SIG-M5 treated with dmso at 0.1 percent for 504 hours (cell line): ENCODE results near the gene TGFBR1.
A peak's percentile ranks its signal among the peaks of the same experiment; 100 is the strongest.

ENCODE experiments used
- DNase-seq: peaks from one replicate; lab custom pipeline; 2025; ENCODE audit not compliant: unreplicated experiment; lab: John Stamatoyannopoulos, UW

Gene TGFBR1

DNA sequence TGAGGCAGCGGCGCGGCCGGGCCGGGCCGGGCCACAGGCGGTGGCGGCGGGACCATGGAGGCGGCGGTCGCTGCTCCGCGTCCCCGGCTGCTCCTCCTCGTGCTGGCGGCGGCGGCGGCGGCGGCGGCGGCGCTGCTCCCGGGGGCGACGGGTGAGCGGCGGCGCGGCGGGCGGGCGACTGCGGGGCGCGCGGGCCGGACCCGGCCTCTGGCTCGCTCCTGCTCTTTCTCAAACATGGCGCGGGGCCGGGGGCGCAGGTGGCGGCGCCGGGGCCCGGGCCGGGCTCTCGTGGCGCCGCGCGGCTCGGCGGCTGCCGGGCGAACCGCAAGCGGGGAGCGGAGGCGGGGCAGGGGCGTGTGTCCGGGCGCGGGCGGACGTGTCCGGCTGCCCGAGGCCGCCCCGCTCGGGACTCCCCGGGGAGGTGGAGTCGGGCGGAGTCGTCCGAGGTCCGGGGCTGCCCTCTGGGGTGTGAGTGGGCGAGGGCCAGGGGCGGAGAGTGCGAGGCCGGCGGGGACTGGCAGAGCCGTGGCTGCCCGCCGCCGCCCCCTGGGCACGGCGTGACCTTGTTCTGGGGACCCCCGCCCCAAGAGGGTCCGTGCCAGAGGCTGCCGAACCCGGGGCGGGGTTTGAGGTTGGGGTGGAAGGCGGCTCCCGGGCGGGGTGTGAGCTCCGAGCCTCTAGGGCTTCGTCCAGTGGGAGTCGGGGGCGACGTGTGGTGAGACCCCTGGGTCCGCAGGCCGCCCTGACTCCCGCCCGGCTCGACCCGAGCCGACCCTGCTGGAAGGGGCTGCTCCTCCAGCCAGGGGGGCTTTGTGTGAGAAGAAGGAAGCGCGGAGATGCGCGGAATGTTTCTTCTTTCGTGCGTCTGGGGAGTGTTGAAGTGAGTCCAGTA is 485 bp downstream of the TGFBR1 start:
- DNase-seq, result peak; percentile 34

GRCh38 chr9:99106044-99106375 is 1.1 kb downstream of the TGFBR1 start:
- DNase-seq, result no peak

- DNase-seq, result no peak
Measured at GRCh38 chr9:99107421-99107820, 2.5 kb downstream of the TGFBR1 start.

- peak; percentile 64 for DNase-seq
Measured at GRCh38 chr9:99108131-99108530, 3.2 kb downstream of the TGFBR1 start.

- DNase-seq, result peak; percentile 94
Measured at GRCh38 chr9:99109522-99109921, 4.6 kb downstream of the TGFBR1 start.

DNA sequence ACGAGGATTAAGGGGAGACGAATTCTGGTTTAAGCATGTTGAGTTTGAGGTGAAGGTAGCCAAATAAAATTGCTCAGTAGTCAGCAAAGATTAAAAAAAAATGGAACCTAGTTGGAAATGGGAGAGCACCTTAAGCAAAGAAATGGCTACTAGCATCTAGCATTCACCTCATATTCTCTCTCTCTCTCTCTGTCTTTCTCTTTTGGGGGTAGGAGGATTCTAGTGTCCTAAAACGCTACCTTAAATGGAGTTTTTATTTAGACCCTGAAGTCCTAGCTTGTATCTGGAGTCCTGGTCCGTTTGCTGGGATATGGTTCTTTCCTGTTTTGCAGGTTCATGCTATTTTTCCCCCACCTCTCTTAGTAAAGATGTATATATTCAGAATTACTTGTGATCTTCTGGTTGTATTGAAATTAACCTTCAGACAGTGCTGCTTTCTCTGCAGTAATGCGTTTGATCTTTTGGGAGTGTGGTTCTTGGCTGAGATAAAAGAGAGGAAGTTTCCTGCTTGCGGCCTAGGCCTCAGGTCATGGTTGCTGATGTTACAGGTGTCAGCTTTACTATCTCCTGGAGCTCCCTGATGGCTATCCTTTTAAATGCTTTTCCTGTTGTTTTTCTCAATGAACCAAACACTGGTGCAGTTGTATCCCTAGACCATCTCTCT is 8.0 kb downstream of the TGFBR1 start:
- no peak for DNase-seq

GRCh38 chr9:99113414-99114048 is 8.6 kb downstream of the TGFBR1 start:
- no peak for DNase-seq

DNA sequence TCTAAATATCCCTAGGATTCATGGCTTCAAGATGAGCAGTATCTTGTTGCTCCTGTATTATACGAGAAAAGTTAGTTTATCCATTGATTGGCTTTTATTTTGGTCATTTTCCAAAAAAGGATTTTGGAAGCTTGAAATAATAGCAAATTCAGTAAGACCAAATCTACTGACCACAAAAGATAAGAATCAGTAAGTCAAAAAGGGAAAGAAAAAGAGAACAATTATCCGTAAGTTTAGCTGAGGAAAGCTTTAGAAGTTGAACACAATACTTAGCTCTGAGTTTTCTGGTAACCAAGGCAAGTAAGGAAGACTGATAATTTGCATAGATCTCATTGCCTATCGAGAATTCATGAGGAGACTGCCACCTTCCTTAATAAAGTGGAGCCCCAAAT is 9.1 kb downstream of the TGFBR1 start:
- DNase-seq, result no peak

DNA sequence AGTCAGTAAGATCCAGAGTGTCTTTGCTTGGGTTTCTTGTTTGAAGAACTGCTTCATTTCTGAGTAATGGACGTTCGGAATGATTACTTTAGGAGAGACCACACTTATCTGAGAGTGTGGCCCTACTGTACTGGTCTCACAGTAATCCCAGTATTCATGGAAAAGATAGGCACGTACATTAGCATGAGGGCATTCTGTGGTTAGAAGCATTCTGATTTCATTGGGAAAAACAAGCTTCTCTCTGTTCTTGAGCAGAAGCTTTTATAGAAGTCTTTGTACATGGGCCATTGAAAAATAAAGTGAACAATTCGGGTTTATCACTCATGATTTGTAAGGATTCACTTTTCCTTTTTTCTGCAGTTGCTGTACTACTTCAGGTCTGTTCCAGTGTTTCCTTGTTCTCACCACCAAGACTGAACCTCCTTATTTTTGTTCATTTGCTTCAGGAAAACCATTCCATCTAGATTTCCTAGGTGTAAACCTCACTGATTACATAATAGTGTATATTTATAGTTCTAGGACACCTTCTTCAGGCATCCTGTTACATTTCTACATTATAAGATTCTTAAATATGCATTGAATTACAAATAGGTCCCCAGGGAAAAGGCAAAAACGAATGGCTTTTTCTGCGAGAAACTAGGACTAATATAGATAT is 10.1 kb downstream of the TGFBR1 start:
- DNase-seq, result no peak

DNA sequence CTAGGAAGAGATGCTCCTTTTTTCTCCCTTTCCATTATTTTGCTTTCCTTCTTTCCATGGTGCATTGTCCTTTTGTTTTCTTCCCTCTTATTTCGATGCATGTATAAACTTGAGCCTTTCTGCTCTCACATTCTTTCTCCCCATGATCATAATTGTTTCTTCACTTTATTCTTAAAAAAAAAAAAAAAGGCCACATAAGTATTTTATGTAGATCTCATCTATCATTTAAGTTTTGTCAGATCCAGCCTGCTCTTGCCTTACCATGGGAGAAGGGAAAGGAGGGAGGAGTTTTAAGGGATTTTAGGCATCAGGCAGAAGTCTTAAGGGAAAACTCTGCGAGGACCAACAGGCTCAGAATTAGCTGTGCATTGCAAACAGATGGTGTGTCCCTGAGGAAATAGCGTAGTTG is 11.1 kb downstream of the TGFBR1 start:
- DNase-seq, result no peak

GRCh38 chr9:99118782-99119466 is 14.0 kb downstream of the TGFBR1 start:
- DNase-seq, result peak; percentile 75

- DNase-seq, result no peak
Measured at GRCh38 chr9:99119976-99120655, 15.2 kb downstream of the TGFBR1 start.

DNA sequence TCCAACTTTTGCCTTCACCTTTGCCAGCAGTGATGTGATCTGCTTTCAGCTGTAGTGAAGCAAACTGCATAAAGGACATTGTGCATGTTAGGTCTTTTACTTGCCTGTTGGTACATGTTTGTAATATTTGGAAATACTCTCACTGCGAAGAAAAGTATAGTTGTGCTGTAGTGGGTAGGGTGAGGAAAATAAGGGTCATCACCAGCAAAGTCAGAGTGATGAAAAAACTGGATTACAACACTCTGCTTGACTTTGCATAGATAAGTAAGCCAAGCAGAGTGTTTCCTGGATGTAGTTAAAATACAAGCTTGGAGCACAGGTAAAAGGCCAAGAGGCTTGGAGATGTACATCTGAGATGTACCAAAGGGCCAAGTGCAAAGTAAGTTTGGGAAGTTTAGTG is 16.7 kb downstream of the TGFBR1 start:
- DNase-seq, result no peak

- DNase-seq, result no peak
Measured at GRCh38 chr9:99124534-99125255, 19.8 kb downstream of the TGFBR1 start.

GRCh38 chr9:99125446-99125845 is 20.5 kb downstream of the TGFBR1 start:
- no peak for DNase-seq

DNA sequence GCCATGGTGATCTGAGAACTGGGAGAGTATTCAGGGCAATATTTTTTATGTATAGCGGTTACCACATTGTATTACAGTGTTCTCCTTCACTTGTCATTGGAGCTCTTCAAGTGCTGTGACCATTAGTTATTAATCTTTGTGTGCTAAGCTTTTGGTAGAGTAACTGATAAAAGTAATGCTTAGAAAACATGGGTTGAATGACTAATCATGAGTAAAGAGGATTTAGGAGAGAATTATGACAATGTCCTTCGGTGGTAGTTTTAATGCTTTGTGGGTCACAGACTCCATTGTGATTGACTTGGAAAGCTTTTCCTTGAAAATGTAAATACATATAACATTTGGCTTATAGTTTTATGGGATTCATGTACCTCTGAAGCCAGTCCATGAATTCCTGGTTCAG is 21.4 kb downstream of the TGFBR1 start:
- DNase-seq, result no peak

GRCh38 chr9:99127356-99128132 is 22.6 kb downstream of the TGFBR1 start:
- no peak for DNase-seq

GRCh38 chr9:99128133-99128406 is 23.2 kb downstream of the TGFBR1 start:
- no peak for DNase-seq

DNA sequence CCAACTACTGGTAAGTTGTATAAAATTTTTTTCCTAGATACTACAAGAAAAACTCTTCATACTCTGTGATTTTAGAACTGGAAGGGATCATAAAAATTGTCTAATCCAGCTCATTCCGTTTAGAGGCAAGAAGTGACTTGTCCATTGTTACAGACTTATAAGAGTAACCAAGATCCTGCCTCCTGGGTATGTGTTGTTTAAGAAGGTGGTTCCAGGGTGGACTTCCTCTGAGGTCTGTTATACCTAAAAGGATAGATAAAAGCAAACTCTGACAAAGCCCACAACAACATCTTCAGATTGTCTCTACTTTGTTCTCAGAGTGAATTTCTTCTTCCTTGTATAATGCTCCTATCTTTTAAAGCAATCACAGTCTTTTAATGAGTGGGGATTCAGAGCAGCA is 24.2 kb downstream of the TGFBR1 start:
- no peak for DNase-seq
